ENCODE measurements around the gene C10orf67.

Gene C10orf67

DNA sequence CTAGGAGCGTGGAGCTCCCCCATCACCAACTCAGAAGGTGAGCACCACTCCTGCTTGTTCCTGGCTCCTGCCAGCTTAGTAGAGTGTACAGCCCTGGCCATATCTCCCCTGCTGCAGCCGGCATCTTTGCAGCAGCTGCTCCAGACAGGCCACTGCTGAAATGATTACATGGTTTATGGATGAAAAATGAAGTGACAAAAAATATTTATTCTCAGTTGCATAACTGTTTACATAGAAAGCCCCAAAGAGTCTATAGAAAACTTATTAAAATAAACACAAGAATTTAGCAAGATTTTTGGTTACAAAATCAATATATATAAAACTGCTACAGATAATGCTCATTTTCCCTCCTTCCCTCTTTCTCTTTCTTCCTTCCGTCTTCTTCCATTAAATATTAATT is 27.2 kb downstream of the C10orf67 start:
- Histone ChIP-seq H3K27me3 (ENCODE audit: low read length) (no peaks in the 10 kb centered on the region), H3K4me2 (ENCODE audit: low read depth, low read length, poor library complexity, severe bottlenecking) (no peak overlapping the region), H3K27ac (ENCODE audit: low read depth, low read length) (no peak overlapping the region), H3K79me2 (ENCODE audit: insufficient read depth, low read length) (no peaks in the 10 kb centered on the region), H3K9ac (ENCODE audit: low read length) (no peak overlapping the region), H3K9me2 (replicated peaks; ENCODE audit: insufficient read depth, low read length) (no peaks in the 10 kb centered on the region), H3K4me3 (ENCODE audit: insufficient read depth, low read length, poor library complexity, severe bottlenecking) (no peak overlapping the region), H3K36me3 (ENCODE audit: low read length) (no peaks in the 10 kb centered on the region), H3K9me3 (ENCODE audit: insufficient read depth, low read length) (peaks cover 11% of the 10 kb centered on the region; the same call in 1 of the 2 replicates), H4K20me1 (ENCODE audit: low read depth, low read length) (no peaks in the 10 kb centered on the region), H3F3A (ENCODE audit: insufficient read depth) (no peaks in the 10 kb centered on the region), H2AFZ (ENCODE audit: low read depth, low read length, severe bottlenecking) (no peak overlapping the region)
- no peak for TF ChIP-seq EZH2phosphoT487 (conservative IDR thresholded peaks at IDR 0.05; ENCODE audit: low read length)
- TF ChIP-seq, protein P1, sequence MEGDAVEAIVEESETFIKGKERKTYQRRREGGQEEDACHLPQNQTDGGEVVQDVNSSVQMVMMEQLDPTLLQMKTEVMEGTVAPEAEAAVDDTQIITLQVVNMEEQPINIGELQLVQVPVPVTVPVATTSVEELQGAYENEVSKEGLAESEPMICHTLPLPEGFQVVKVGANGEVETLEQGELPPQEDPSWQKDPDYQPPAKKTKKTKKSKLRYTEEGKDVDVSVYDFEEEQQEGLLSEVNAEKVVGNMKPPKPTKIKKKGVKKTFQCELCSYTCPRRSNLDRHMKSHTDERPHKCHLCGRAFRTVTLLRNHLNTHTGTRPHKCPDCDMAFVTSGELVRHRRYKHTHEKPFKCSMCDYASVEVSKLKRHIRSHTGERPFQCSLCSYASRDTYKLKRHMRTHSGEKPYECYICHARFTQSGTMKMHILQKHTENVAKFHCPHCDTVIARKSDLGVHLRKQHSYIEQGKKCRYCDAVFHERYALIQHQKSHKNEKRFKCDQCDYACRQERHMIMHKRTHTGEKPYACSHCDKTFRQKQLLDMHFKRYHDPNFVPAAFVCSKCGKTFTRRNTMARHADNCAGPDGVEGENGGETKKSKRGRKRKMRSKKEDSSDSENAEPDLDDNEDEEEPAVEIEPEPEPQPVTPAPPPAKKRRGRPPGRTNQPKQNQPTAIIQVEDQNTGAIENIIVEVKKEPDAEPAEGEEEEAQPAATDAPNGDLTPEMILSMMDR (IDR thresholded peaks at IDR 0.05; ENCODE audit: insufficient read depth, low read length, poor library complexity, severe bottlenecking), result no peak

DNA sequence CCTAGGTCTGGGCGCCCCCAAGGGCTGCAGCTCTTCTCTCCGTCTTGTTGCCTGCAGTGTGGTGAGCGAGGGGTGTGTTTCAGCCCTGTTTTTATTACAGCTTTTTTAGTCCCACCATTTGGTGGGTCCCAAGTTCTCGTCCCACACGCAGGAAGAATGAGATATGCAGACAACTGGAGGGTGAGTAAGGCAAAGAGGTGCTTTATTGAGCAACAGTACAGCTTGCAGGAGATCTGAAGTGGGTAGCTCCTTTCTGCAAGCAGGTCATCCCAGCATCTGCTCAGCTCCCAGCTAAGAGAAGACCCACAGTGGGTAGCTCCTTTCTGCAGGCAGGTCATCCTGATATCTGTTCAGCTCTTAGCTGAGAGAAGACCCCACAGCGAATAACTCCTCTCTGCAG is 28.2 kb downstream of the C10orf67 start:
- no peak for TF ChIP-seq EZH2phosphoT487 (conservative IDR thresholded peaks at IDR 0.05; ENCODE audit: low read length)
- TF ChIP-seq, protein P1 (IDR thresholded peaks at IDR 0.05; ENCODE audit: insufficient read depth, low read length, poor library complexity, severe bottlenecking), result no peak
- no peaks in the 10 kb centered on the region for H3K79me2 ChIP-seq (ENCODE audit: insufficient read depth, low read length)
- H3K9ac ChIP-seq (ENCODE audit: low read length), result no peak overlapping the region
- no peaks in the 10 kb centered on the region for H4K20me1 ChIP-seq (ENCODE audit: low read depth, low read length)
- H3K4me3 ChIP-seq (ENCODE audit: insufficient read depth, low read length, poor library complexity, severe bottlenecking), result no peak overlapping the region
- H3K36me3 ChIP-seq (ENCODE audit: low read length), result no peaks in the 10 kb centered on the region
- no peaks in the 10 kb centered on the region for H3K27me3 ChIP-seq (ENCODE audit: low read length)
- H3K4me2 ChIP-seq (ENCODE audit: low read depth, low read length, poor library complexity, severe bottlenecking), result no peak overlapping the region
- H3K9me3 ChIP-seq (ENCODE audit: insufficient read depth, low read length), result peaks cover 11% of the 10 kb centered on the region; the same call in 1 of the 2 replicates
- no peak overlapping the region for H2AFZ ChIP-seq (ENCODE audit: low read depth, low read length, severe bottlenecking)
- H3K9me2 ChIP-seq (replicated peaks; ENCODE audit: insufficient read depth, low read length), result no peaks in the 10 kb centered on the region
- H3F3A ChIP-seq (ENCODE audit: insufficient read depth), result no peaks in the 10 kb centered on the region
- no peak overlapping the region for H3K27ac ChIP-seq (ENCODE audit: low read depth, low read length)

DNA sequence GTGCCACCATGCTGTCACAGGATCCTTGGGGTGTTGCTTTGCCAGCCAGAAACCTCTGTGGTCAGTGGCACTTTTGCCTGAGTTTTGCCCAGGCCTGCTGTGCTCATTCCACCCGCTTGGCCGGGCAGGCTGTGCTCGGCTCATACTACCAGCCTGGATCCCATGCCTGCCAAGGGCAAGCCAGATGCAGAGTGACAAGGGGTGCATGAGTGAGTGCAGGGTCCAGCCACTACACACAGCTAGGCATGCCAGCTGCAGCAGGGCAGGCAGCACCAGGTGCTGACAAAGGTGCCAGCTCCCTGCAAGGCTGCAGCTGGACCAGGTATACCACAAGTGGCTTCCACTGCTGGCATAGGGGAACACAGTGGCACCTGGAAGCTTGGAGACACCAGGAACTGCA is 28.6 kb downstream of the C10orf67 start:
- no peaks in the 10 kb centered on the region for H3F3A ChIP-seq (ENCODE audit: insufficient read depth)
- H3K27ac ChIP-seq (ENCODE audit: low read depth, low read length), result no peak overlapping the region
- no peak overlapping the region for H3K4me2 ChIP-seq (ENCODE audit: low read depth, low read length, poor library complexity, severe bottlenecking)
- H3K4me3 ChIP-seq (ENCODE audit: insufficient read depth, low read length, poor library complexity, severe bottlenecking), result no peak overlapping the region
- peaks cover 11% of the 10 kb centered on the region; the same call in 1 of the 2 replicates for H3K9me3 ChIP-seq (ENCODE audit: insufficient read depth, low read length)
- H3K36me3 ChIP-seq (ENCODE audit: low read length), result no peaks in the 10 kb centered on the region
- no peaks in the 10 kb centered on the region for H3K9me2 ChIP-seq (replicated peaks; ENCODE audit: insufficient read depth, low read length)
- no peak overlapping the region for H3K9ac ChIP-seq (ENCODE audit: low read length)
- no peak overlapping the region for H2AFZ ChIP-seq (ENCODE audit: low read depth, low read length, severe bottlenecking)
- no peak for TF ChIP-seq EZH2phosphoT487 (conservative IDR thresholded peaks at IDR 0.05; ENCODE audit: low read length)
- TF ChIP-seq, protein P1 (IDR thresholded peaks at IDR 0.05; ENCODE audit: insufficient read depth, low read length, poor library complexity, severe bottlenecking), result no peak
- H4K20me1 ChIP-seq (ENCODE audit: low read depth, low read length), result no peaks in the 10 kb centered on the region
- H3K79me2 ChIP-seq (ENCODE audit: insufficient read depth, low read length), result no peaks in the 10 kb centered on the region
- H3K27me3 ChIP-seq (ENCODE audit: low read length), result no peaks in the 10 kb centered on the region
